ENCODE data around the gene ACSBG1.

The ACSBG1 gene

DNA sequence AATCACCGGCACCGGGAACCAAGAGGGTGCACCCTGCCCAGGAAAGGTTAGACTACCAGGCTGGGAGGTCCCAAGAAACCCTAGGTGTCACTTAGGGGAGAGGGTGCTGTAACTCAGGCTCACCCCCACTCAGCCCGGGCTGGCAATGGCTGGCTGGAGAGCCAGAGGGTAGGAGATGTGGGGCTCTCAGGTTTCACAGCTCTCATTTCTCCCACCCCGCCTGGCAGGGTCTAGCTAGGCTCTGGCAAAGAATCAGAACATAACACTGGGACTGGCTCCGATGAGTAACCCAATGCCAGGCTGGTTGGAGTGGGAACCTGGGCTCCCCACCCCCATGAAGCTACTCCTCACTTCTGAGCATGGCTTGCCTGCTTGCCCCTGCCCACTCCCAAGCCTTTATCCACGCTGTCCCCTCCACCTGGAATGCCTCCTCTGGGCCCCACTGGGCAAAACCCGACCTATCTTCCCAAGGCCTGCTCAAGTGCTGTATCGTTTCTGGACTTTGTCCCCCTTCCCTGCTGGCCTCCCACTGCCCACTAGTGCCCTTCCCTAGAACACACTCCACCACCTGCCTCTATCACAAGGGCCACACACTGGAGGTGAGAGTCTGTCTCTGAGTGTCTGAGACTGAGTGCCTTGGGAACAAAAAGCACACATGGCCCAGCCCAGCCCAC lies 105.2 kb downstream of the ACSBG1 start:
- no peak for DNase-seq

DNA sequence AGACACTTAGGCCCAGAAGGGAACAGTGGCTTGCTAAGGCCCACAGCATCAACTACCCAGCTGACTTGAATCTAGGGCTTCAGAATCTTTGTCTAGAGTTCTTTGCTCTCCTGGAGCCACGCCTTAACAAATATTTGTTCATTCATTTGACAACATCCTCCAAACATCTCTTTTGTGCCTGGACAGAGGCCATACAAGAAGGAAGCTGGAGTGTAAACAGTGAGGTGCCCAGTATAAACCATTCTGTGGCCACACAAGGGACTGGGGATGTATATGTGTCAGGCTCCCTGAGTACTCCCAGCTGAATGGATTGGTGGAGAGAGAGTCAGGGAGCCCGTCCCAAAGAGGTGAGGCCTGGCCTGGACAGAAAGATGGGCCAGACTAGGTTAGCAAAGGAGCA lies 106.5 kb downstream of the ACSBG1 start:
- no peak for DNase-seq

GRCh38 chr15:78125267-78125666 lies 109.1 kb downstream of the ACSBG1 start:
- no peak for DNase-seq

DNA sequence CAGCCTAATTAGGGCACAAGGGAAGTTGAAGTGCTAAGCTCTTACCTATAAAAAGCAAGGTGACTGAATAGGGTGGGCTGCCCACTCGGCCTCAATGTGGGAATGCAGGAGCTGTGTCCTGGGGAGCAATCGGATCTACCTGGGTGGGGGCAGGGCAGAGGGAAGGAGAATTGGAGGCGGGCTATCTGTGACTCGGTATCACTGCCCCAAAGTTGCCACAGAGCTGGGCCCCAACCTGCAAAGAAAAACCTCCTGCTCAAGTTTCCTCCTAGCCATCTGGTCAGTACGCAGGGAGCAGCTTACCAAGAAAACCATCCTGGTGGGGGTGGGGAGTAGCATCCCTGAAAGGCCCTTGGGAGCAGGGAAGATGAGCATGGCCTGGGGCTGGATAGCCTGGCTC lies 113.8 kb downstream of the ACSBG1 start:
- peak; percentile 94 for DNase-seq
